ENCODE data around the gene UCN2.

Gene UCN2

GRCh38 chr3:48563382-48563918 lies at the start of gene UCN2:
UCN2 (minus strand) TSS chr3:48563781; CDS start chr3:48563124, 657 bp downstream.
- in situ Hi-C loops (cut with HindIII; ENCODE audit: low sequenced_read_pairs), result no loop called here

GRCh38 chr3:48612309-48612708 lies 48.7 kb upstream of the UCN2 start:
- in situ Hi-C loops (cut with HindIII; ENCODE audit: low sequenced_read_pairs), result no loop called here

- in situ Hi-C loops (cut with HindIII; ENCODE audit: low sequenced_read_pairs), result no loop called here
Observed at GRCh38 chr3:48609088-48610005, 45.8 kb upstream of the UCN2 start, which contains the start of gene UQCRC1. UQCRC1 (minus strand) TSS chr3:48609646; CDS start chr3:48609620, 26 bp downstream.

GRCh38 chr3:48607519-48607918 lies 43.9 kb upstream of the UCN2 start:
- in situ Hi-C loops (cut with HindIII; ENCODE audit: low sequenced_read_pairs), result no loop called here

- in situ Hi-C loops (cut with HindIII; ENCODE audit: low sequenced_read_pairs), result no loop called here
Observed at GRCh38 chr3:48601622-48601994, 38.0 kb upstream of the UCN2 start.

- in situ Hi-C loops (cut with HindIII; ENCODE audit: low sequenced_read_pairs), result no loop called here
Observed at GRCh38 chr3:48600711-48601621, 37.4 kb upstream of the UCN2 start.

- in situ Hi-C loops (cut with HindIII; ENCODE audit: low sequenced_read_pairs), result no loop called here
Observed at GRCh38 chr3:48599509-48600285, 36.1 kb upstream of the UCN2 start.

- in situ Hi-C loops (cut with HindIII; ENCODE audit: low sequenced_read_pairs), result no loop called here
Observed at GRCh38 chr3:48599077-48599501, 35.5 kb upstream of the UCN2 start.

GRCh38 chr3:48598323-48599076 lies 34.9 kb upstream of the UCN2 start:
- in situ Hi-C loops (cut with HindIII; ENCODE audit: low sequenced_read_pairs), result no loop called here

GRCh38 chr3:48597408-48597800 lies 33.8 kb upstream of the UCN2 start:
- in situ Hi-C loops (cut with HindIII; ENCODE audit: low sequenced_read_pairs), result no loop called here

GRCh38 chr3:48596676-48597407 lies 33.3 kb upstream of the UCN2 start:
- in situ Hi-C loops (cut with HindIII; ENCODE audit: low sequenced_read_pairs), result no loop called here

- in situ Hi-C loops (cut with HindIII; ENCODE audit: low sequenced_read_pairs), result no loop called here
Observed at GRCh38 chr3:48596157-48596556, 32.6 kb upstream of the UCN2 start.

- in situ Hi-C loops (cut with HindIII; ENCODE audit: low sequenced_read_pairs), result no loop called here
Observed at GRCh38 chr3:48595526-48596121, 32.0 kb upstream of the UCN2 start.

- in situ Hi-C loops (cut with HindIII; ENCODE audit: low sequenced_read_pairs), result no loop called here
Observed at GRCh38 chr3:48595075-48595525, 31.5 kb upstream of the UCN2 start, which contains the start of gene COL7A1. COL7A1 (minus strand) TSS chr3:48595329; CDS start chr3:48595159, 170 bp downstream.

GRCh38 chr3:48594417-48595049 lies 31.0 kb upstream of the UCN2 start:
- in situ Hi-C loops (cut with HindIII; ENCODE audit: low sequenced_read_pairs), result no loop called here

- in situ Hi-C loops (cut with HindIII; ENCODE audit: low sequenced_read_pairs), result no loop called here
Observed at GRCh38 chr3:48593337-48593736, 29.8 kb upstream of the UCN2 start.

GRCh38 chr3:48592519-48593087 lies 29.0 kb upstream of the UCN2 start:
- in situ Hi-C loops (cut with HindIII; ENCODE audit: low sequenced_read_pairs), result no loop called here
